HCT116 (cell line): ENCODE measurements around the gene PLAGL1. TPM values are rescaled to one million over a fixed set of nuclear protein-coding genes. Genes with fewer than 3 reads are reported as not detected.

Experiments
- ATAC-seq: fragments of 200-7000 bp; cut with Tn5 transposase; 2 replicates; pipeline ENCODE4 v1.9.1; 2020; ENCODE audit warnings: mild to moderate bottlenecking, moderate library complexity
- BruUV-seq: library from RNA; stranded (reverse); fragments of 400-500 nt; replicated peaks from 2 replicates; lab custom pipeline; 2021; lab: Mats Ljungman, UMichigan
- CTCF ChIA-PET: fragments of 300-600 bp; sonication (Branson Sonifier 250); formaldehyde crosslinking; loops from one replicate; lab custom pipeline; 2021; ENCODE audit warnings: antibody characterized with exemption; lab: Charles Lee
- POLR2A ChIA-PET: fragments of 300-600, 350-600 bp; sonication (Branson Sonifier 250); formaldehyde crosslinking; loops from one replicate; lab custom pipeline; 2021; ENCODE audit warnings: antibody characterized with exemption; lab: Charles Lee
- RAD21 ChIA-PET, 2 experiments: fragments of 300-600 bp; sonication (Branson Sonifier 250); formaldehyde crosslinking; loops; one replicate each; lab custom pipeline; 2023; ENCODE audit warnings: low total read pairs in 2 of 2; ENCODE audit not compliant: uncharacterized antibody in 2 of 2, unreplicated experiment in 2 of 2, low non-redundant PET in 1 of 2; lab: Charles Lee
- DNase-seq: peaks from one replicate; pipeline ENCODE4 v3.0.0-alpha.2; 2010; ENCODE audit warnings: low read depth, low spot score
- H2AFZ ChIP-seq: fragments of 200-600 bp; shearing (Covaris generic), sonication (generic); 2 replicates; pipeline ENCODE4 v1.6.1; 2017; ENCODE audit warnings: low read depth, mixed run types, mixed read lengths, antibody characterized with exemption, low read length; ENCODE audit not compliant: poor library complexity, severe bottlenecking
- H3K27ac ChIP-seq: 2 replicates; pipeline ENCODE4 v1.5.1; 2012; ENCODE audit warnings: low read depth, low read length
- H3K27me3 ChIP-seq: fragments of 200-600 bp; sonication (generic); 2 replicates; pipeline ENCODE4 v1.6.1; 2016; ENCODE audit warnings: mixed run types, low read length, mixed read lengths; ENCODE audit not compliant: insufficient read depth
- H3K36me3 ChIP-seq, 2 experiments: fragments of 200-500 bp in 1 of 2; fragments of 200-600 bp in 1 of 2; sonication (Bioruptor generic) in 1 of 2; sonication (generic) in 1 of 2; 2 replicates each; pipeline versions ENCODE4 v1.5.1 to v1.6.1; 2014 to 2016; ENCODE audit warnings: low read length in 2 of 2, inconsistent platforms in 1 of 2, mixed read lengths in 1 of 2, mixed run types in 1 of 2; ENCODE audit not compliant: insufficient read depth in 2 of 2, control insufficient read depth in 1 of 2
- H3K4me1 ChIP-seq, 2 experiments: fragments of 200-600 bp in 1 of 2; sonication (generic) in 1 of 2; 2 replicates each; pipeline versions ENCODE4 v1.5.1 to v1.6.1; 2012 to 2017; ENCODE audit warnings: low read length in 2 of 2, inconsistent platforms in 1 of 2, mild to moderate bottlenecking in 1 of 2, mixed read lengths in 1 of 2, mixed run types in 1 of 2, moderate library complexity in 1 of 2; ENCODE audit not compliant: insufficient read depth in 2 of 2, control insufficient read depth in 1 of 2
- H3K4me2 ChIP-seq: fragments of 200-600 bp; sonication (generic); 2 replicates; pipeline ENCODE4 v1.6.1; 2017; ENCODE audit warnings: mixed run types, low read length, mixed read lengths
- H3K4me3 ChIP-seq, 2 experiments: fragments of 200-600 bp in 1 of 2; sonication (generic) in 1 of 2; replicated peaks in 1 of 2; 2 replicates each; pipeline ENCODE4 v1.5.1; 2011 to 2016; ENCODE audit warnings: low read length in 2 of 2, control low read depth in 1 of 2, low read depth in 1 of 2, mild to moderate bottlenecking in 1 of 2, mixed read lengths in 1 of 2, mixed run types in 1 of 2
- H3K79me2 ChIP-seq: fragments of 200-600 bp; sonication (generic); 2 replicates; pipeline ENCODE4 v1.6.1; 2017; ENCODE audit warnings: mild to moderate bottlenecking, mixed run types, low read length, moderate library complexity, mixed read lengths; ENCODE audit not compliant: insufficient read depth
- H3K9ac ChIP-seq: fragments of 200-600 bp; sonication (generic); 2 replicates; pipeline ENCODE4 v1.6.1; 2016; ENCODE audit warnings: low read length, mixed read lengths
- H3K9me2 ChIP-seq: fragments of 200-600 bp; sonication (generic), shearing (Covaris generic); 2 replicates; pipeline ENCODE4 v1.6.1; 2017; ENCODE audit warnings: mixed run types, mild to moderate bottlenecking, moderate library complexity; ENCODE audit not compliant: insufficient read depth
- H3K9me3 ChIP-seq, 2 experiments: fragments of 200-500 bp in 1 of 2; fragments of 200-600 bp in 1 of 2; sonication (Bioruptor generic) in 1 of 2; sonication (generic) in 1 of 2; 2 replicates each; pipeline ENCODE4 v1.6.1; 2014 to 2017; ENCODE audit warnings: low read length in 2 of 2, mixed read lengths in 2 of 2, inconsistent platforms in 1 of 2, low read depth in 1 of 2, mild to moderate bottlenecking in 1 of 2, mixed run types in 1 of 2, moderate library complexity in 1 of 2; ENCODE audit not compliant: control insufficient read depth in 1 of 2, insufficient read depth in 1 of 2
- H4K20me1 ChIP-seq: fragments of 200-600 bp; sonication (generic), shearing (Covaris generic); 2 replicates; pipeline ENCODE4 v1.6.1; 2017; ENCODE audit warnings: mixed run types, mild to moderate bottlenecking, moderate library complexity; ENCODE audit not compliant: insufficient read depth
- CBX3 ChIP-seq: IDR thresholded peaks from 2 replicates; pipeline ENCODE4 v1.6.1; 2012; ENCODE audit warnings: low read depth
- ELF1 ChIP-seq: IDR thresholded peaks from 2 replicates; pipeline ENCODE4 v1.6.1; 2012; ENCODE audit warnings: low read depth, borderline replicate concordance
- EZH2 ChIP-seq: fragments of 200-600 bp; sonication (generic); IDR thresholded peaks from 2 replicates; pipeline ENCODE4 v1.6.1; 2017; ENCODE audit warnings: antibody characterized with exemption, mixed run types
- FOSL1 ChIP-seq: IDR thresholded peaks from 2 replicates; pipeline ENCODE4 v1.6.1; 2012; ENCODE audit warnings: low read depth
- JUND ChIP-seq: IDR thresholded peaks from 2 replicates; pipeline ENCODE4 v1.6.1; 2012
- RAD21 ChIP-seq: IDR thresholded peaks from 2 replicates; pipeline ENCODE4 v1.6.1; 2012; ENCODE audit warnings: low read depth, mild to moderate bottlenecking
- SIN3A ChIP-seq: IDR thresholded peaks from 2 replicates; pipeline ENCODE4 v1.6.1; 2012; ENCODE audit warnings: low read depth
- SP1 ChIP-seq: IDR thresholded peaks from 2 replicates; pipeline ENCODE4 v1.6.1; 2012; ENCODE audit warnings: low read depth
- intact Hi-C: fragments of 100-400 bp; cut with micrococcal nuclease; formaldehyde crosslinking; loops from 2 replicates; pipeline ENCODE4 v1.10.0; 2022
- total RNA-seq: library from RNA; stranded (reverse); gene quantifications from one replicate; pipeline ENCODE4 v1.2.1, GENCODE V29; 2021; ENCODE audit not compliant: unreplicated experiment
- TF ChIP-seq, protein P1 (sequence below), 3 experiments: fragments of 200-600 bp in 1 of 3; sonication (generic) in 1 of 3; IDR thresholded peaks in 2 of 3; conservative IDR thresholded peaks in 1 of 3; 2 replicates each; pipeline ENCODE4 v1.5.1; 2012 to 2017; ENCODE audit warnings: low read depth in 2 of 3, low read length in 2 of 3, antibody characterized with exemption in 1 of 3, borderline replicate concordance in 1 of 3, control low read depth in 1 of 3, mild to moderate bottlenecking in 1 of 3, mixed read lengths in 1 of 3, mixed run types in 1 of 3, moderate library complexity in 1 of 3; ENCODE audit not compliant: insufficient read depth in 1 of 3
- TF ChIP-seq, protein P2 (sequence below): IDR thresholded peaks from 2 replicates; pipeline ENCODE4 v1.6.1; 2012

PLAGL1 gene
- total RNA-seq, 1 experiment from 2014 or later, result 35.6 TPM

DNA sequence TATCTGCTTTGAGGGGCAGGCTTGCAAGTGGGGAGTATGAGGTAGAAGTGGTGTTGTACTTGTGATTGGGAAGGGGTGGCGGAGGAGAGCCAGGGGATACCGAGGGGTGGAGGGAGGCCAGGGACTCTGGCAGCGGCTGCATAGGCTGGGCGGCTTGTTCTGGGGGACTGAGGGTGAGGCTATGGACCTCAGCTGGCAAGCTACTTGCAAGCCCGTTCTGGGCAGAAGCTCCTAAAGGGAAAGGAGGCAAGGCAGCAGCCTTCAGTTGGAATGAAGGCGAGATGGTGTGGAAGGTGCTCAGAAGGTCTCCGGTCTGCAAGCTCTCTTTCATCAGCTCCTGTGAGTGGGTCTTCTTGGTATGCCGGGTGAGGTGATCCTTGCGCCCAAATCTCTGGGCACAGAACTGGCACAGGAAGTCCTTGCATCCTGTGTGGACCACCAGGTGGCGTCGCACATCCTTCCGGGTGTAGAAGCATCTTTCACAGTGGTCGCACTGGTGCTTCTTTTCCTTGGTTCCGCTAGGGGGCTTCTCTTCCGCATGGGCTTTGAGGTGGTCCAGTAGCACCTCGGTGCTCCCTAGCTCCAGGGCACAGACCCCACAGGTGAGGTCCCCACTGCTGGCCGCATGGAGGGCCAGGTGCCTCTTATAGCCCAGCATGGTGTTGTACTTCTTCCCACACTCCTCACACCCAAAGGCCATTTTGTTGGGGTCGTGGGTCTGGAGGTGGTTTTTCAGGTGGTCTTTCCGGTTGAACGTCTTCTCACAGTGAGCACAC, 66.0 kb downstream of the PLAGL1 start:
- no peaks in the 10 kb centered on the region for H3K9me2 ChIP-seq
- no peak overlapping the region for H3K4me3 ChIP-seq
- H3K27ac ChIP-seq, result no peak overlapping the region
- TF ChIP-seq CBX3 (no peak), FOSL1 (no peak), RAD21 (peak; percentile 65), EZH2 (no peak), SP1 (no peak), JUND (no peak), ELF1 (0 out of 2 replicates have a peak, but pooled peaks have one; percentile 25), SIN3A (no peak)
- TF ChIP-seq, protein P1, sequence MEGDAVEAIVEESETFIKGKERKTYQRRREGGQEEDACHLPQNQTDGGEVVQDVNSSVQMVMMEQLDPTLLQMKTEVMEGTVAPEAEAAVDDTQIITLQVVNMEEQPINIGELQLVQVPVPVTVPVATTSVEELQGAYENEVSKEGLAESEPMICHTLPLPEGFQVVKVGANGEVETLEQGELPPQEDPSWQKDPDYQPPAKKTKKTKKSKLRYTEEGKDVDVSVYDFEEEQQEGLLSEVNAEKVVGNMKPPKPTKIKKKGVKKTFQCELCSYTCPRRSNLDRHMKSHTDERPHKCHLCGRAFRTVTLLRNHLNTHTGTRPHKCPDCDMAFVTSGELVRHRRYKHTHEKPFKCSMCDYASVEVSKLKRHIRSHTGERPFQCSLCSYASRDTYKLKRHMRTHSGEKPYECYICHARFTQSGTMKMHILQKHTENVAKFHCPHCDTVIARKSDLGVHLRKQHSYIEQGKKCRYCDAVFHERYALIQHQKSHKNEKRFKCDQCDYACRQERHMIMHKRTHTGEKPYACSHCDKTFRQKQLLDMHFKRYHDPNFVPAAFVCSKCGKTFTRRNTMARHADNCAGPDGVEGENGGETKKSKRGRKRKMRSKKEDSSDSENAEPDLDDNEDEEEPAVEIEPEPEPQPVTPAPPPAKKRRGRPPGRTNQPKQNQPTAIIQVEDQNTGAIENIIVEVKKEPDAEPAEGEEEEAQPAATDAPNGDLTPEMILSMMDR (IDR thresholded peaks at IDR 0.05 in 2 of 3, conservative IDR thresholded peaks at IDR 0.05 in 1 of 3; ENCODE audit: borderline replicate concordance in 1 of 3, insufficient read depth in 1 of 3, low read depth in 2 of 3, low read length in 2 of 3), result peak; percentile 84 to 88 (median 88)
- TF ChIP-seq, protein P2, sequence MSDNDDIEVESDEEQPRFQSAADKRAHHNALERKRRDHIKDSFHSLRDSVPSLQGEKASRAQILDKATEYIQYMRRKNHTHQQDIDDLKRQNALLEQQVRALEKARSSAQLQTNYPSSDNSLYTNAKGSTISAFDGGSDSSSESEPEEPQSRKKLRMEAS, result no peak
- H3K4me1 ChIP-seq, result no peaks in the 10 kb centered on the region; a peak in 1 of 4 replicates
- intact Hi-C loops, result loop anchor here (5.0 kb wide), 1 partner anchor 275 kb away; no protein-coding TSS in a partner anchor
- H3K27me3 ChIP-seq, result no peaks in the 10 kb centered on the region
- no peaks in the 10 kb centered on the region for H3K36me3 ChIP-seq
- no peaks in the 10 kb centered on the region for H4K20me1 ChIP-seq
- H3K4me2 ChIP-seq, result no peak overlapping the region
- H2AFZ ChIP-seq, result peak overlapping the region; percentile 49
- DNase-seq, result peak; percentile 51
- BruUV-seq, result no TSS peak
- ChIA-PET POLR2A (no interaction called here), RAD21 (no interaction called here), CTCF (interaction anchor here (0.9 to 1.6 kb wide), 4 partner anchors 10 to 367 kb away, joined by 3 to 9 read pairs (median 4); no protein-coding TSS in a partner anchor)
- H3K9me3 ChIP-seq, result no peaks in the 10 kb centered on the region
- peak; percentile 85 for ATAC-seq
- no peaks in the 10 kb centered on the region for H3K79me2 ChIP-seq
- H3K9ac ChIP-seq, result no peak overlapping the region
